NCI-H2227 treated with DMSO at 0.1 percent for 48 hours (cell line): Measurements from ENCODE around the gene EIF2B2.
A peak's percentile ranks its signal among the peaks of the same experiment; 100 is the strongest.
"Not testable (repeated sequence)": the region's sequence is repeated elsewhere in the genome, so short reads cannot be mapped to it uniquely, and the experiment has no call there.

Experiments used
- DNase-seq: peaks from one replicate; lab custom pipeline; 2025; lab: John Stamatoyannopoulos, UW

EIF2B2 gene

DNA sequence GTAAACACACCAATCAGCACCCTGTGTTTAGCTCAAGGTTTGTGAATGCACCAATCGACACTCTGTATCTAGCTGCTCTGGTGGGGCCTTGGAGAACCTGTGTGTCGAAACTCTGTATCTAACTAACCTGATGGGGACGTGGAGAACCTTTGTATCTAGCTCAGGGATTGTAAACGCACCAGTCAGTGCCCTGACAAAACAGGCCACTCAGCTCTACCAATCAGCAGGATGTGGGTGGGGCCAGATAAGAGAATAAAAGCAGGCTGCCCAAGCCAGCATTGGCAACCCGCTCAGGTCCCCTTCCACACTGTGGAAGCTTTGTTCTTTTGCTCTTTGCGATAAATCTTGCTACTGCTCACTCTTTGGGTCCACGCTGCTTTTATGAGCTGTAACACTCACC, 6.9 kb upstream of the EIF2B2 start:
- DNase-seq, result not testable (repeated sequence)

GRCh38 chr14:75001261-75001660, 1.5 kb upstream of the EIF2B2 start:
- DNase-seq, result no peak

GRCh38 chr14:75001899-75002298, 822 bp upstream of the EIF2B2 start:
- DNase-seq, result no peak

- no peak for DNase-seq
These were observed 718 bp downstream of the EIF2B2 start for GRCh38 chr14:75003250-75004027.

DNA sequence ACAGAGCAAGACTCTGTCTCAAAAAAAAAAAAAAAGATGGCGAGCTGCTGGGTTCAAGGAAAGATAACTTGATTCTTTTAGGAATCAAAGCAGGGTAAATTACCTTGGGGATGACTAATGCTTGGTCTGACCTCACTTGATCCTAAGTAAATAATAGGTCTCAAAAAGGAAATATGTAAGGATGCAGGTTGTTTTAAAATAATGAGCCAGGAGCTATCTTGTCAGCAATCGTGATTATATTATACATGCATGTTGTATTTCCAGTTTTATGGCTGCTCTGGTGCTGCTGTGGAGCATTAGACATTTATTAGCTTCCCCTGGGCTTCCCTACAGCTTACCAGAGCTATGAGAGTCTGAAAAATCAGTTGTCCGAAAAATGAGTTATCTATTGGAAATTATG, 2.6 kb downstream of the EIF2B2 start:
- DNase-seq, result no peak

- DNase-seq, result no peak
These were observed 6.5 kb downstream of the EIF2B2 start for GRCh38 chr14:75009176-75009575.

DNA sequence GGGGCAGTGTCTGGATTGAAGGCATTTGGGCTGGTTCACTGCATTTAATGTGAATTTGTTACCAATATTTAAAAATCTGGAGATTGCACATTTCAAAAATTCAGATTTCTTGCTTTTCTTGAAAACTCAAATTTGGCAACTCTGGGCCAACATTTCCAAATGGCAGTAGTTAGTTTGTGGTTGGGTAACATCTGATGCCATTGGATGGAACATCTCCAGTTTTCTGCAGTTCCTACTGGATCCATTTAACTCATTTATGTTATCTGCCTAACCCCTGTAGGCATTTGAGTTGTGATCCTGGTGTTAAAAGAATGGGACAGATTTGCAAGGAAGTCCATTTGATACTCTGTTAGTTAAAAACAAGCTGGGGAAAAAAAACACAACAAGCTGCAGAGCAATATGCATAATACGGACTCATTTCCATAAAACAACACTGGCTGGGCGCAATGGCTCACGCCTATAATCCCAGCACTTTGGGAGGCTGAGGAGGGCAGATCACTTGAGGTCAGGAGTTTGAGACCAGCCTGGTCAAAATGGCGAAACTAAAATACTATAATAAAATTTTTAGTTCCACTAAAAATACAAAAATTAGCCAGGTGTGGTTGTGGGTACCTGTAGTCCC, 7.9 kb downstream of the EIF2B2 start:
- no peak for DNase-seq

DNA sequence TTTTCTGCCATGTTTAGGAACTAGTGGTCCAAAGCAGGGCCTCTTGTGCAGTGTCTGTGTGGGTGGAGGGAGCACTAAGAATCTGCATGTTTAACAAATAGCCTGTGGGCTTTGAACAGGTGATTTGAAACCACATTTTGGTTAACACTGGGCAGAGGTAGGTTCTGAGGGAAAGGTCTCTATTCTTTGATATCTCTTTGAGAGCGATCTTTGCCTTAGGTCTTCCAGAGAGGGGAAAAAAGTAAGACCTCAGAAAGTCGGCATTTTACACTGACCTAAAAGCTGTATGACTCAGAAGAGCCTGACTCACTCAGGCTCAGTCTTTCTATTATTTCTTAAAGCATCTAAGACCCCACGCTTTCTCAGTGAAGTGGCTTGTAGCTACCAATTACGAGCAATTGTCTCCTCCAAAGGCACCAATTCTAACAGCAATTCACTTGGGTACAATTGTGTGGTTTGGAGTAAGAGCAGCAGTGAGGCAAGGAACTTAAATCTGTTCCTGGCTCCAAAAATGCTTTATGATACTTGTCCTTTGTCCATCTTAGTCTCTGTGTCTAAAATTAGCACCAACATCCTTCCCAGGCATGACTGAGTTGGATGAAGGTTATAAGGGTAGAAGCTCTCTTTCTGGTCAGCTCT, 8.8 kb downstream of the EIF2B2 start:
- peak; percentile 97 for DNase-seq

DNA sequence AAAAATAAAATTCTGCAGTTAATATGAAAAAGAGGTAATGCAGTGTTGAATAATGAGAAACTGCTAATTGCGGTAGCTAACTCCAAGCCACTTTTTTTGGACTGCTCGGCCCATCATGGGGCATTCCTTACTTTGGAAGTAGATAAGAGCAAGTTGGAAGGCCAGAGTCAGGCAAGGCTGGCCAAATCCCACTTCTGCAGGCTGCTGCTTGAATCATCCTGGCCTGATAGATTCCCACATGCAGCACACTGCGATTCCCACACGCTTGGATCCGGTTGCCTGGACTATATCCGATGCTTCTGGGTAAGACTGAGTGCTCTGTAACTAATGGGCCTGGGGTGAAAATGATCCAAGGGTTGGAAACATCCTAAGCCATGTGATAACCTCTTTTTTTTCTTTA, 10.6 kb downstream of the EIF2B2 start:
- DNase-seq, result no peak

- DNase-seq, result no peak
These were observed 12.8 kb downstream of the EIF2B2 start for GRCh38 chr14:75015496-75015895.

DNA sequence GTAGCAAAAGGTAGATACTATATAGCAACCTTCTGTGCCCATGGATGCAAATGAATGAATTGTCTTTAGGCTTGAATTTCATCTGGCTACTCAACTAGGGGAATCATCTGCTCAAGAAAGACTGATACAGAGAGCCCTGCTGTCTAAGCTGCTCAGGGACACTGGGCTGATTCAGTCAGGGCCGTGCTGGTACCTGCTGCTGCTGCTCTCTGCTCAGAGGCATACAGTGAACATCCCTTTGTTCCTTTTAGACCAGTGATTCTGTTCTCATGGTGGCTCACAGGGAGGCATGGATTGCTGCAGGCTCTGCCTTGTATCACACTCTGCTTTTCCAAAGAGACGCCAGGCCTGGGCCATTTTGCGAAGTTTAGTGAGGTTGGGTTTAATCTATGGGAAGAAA, 14.1 kb downstream of the EIF2B2 start:
- no peak for DNase-seq

- no peak for DNase-seq
These were observed 16.0 kb downstream of the EIF2B2 start for GRCh38 chr14:75018694-75019093.

DNA sequence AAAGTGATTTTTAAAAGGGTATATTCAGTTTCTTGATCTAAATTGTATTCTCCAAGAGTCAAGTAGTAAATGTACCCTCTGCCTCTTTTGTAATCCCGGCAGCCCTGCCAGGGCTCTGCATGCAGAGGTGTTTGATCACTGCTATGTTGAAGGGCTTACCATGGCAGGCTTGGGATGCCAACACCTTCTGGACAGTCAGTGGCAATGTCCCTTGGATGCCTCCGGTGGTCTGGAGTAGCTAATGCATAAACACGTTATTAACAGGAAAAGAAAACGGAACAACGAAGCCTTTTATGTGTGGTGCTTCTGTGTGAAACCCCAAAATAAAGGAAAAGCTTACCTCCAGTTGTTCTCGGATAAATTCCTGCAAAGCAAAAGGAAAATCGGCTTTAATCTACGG, 19.9 kb downstream of the EIF2B2 start:
- no peak for DNase-seq

DNA sequence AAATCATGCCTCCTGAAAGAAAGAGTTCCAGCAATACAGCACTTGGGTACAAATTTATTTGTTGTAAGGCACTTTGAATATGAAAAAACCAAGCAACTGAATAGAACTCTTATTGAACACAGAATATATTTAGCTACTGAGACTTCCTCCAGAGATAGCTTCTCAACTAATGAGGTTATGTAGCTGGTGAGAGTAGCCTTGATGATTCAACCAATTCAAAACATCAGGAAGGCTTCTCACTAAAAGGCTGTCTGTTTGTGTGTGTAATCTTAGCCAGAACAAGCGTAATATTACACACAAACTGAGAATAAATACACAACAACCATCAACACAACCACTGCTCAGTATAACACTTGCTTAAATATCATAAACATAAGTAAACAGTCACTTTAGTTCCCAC, 20.4 kb downstream of the EIF2B2 start:
- DNase-seq, result no peak

DNA sequence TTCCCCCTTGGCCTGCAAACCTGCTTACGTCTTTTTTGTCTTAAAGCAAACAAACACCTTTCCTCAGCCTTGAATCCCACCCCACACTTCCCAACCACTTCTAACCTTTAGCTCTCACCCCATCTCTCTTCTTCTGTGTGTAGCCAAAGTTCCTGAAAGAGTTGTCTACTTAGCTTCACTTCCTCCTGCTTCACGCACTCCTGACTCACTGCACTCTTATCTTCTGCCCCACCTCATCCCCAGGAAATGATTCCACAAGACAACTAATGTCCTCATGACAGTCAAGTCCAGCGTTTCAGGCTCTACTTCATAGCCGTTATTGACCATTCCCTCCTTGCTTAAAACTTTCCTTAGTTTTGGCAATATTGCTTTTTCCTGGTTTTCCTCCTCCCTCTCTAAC, 22.4 kb downstream of the EIF2B2 start:
- no peak for DNase-seq

- no peak for DNase-seq
These were observed 23.2 kb downstream of the EIF2B2 start for GRCh38 chr14:75025876-75026275.

GRCh38 chr14:75030147-75030546, 27.4 kb downstream of the EIF2B2 start:
- no peak for DNase-seq

- no peak for DNase-seq
These were observed 30.2 kb downstream of the EIF2B2 start for GRCh38 chr14:75032939-75033338.

DNA sequence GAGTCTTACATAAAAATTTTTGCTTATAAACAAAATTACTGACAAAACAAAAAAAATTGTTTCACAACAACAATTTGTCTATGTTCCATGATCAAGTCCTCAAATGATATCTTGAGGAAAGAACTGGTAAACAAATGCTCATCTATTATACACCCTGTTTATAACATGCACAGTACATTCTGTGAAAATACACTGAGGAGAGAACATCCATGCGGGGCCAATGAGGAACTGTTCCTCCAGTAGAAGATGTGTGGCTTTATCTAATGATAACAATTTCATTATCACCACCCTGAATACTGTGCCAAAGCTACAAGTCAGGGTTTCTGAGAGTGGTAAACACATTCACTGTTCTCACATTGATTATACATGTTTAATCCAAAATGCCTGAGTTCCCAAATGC, 37.8 kb downstream of the EIF2B2 start:
- no peak for DNase-seq

DNA sequence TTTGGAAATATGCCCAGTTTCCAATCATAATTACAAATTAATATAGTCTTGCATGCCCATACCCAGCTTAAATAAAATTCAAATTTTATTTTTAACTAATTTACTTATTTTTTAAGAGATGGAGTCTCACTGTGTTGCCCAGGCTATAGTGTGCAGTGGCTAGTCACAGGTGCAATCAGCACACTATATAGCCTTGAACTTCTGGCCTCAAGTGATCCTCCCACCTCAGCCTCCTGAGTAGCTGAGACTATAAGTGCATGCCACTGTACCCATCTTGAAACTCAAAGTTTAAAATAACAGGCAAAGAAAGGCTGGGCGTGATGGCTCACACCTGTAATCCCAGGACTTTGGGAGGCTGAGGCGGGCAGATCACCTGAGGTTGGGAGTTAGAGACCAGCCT, 38.2 kb downstream of the EIF2B2 start:
- no peak for DNase-seq

- no peak for DNase-seq
These were observed 38.9 kb downstream of the EIF2B2 start for GRCh38 chr14:75041613-75042012.

GRCh38 chr14:75042035-75042434, 39.3 kb downstream of the EIF2B2 start:
- DNase-seq, result no peak

GRCh38 chr14:75044322-75044721, 41.6 kb downstream of the EIF2B2 start:
- no peak for DNase-seq
